Stimulated activated CD8-positive, alpha-beta memory T cell treated with anti-CD3 and anti-CD28 coated beads, Interleukin-15, amount 100 ng/mL, for 24 hours (primary cell): ENCODE results near the gene RAD51B.

Source experiments
- DNase-seq: peaks from one replicate; pipeline ENCODE4 v3.0.0-alpha.2; 2020; ENCODE audit warnings: low read depth

The RAD51B gene

DNA sequence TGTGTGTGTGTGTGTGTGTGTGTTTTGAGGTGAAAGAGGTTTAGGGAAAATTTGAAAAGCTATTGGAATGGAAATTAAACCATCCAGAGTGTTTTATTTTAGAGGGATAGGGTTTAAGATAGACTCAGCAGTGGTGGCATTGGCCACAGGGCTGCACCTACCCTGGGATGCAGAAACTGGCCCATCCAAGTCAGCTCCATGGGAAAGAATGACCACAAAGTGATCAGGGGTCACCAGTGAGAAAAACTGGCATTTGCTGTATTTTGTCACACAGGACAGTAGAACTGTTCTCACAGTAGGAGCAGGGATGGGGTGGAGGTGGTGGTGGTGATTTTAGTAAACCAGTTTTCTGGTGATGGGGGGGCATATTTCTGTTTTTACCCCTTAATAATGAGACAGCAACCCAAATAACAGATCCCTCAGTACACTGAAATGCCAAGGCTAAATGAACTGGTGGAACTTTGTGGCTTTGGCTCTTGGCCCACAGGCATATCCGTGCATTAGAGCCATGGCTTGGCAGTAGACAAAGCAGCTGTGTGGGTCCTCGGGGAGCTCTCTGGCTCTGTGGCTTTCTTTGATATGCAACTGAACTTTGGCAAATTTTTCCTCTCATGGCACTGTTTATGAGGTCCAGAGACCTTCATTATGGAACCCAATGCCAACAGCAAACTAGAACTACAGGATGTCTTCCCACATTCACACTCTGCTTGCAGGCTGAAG is 625.0 kb downstream of the RAD51B start:
- no peak for DNase-seq

DNA sequence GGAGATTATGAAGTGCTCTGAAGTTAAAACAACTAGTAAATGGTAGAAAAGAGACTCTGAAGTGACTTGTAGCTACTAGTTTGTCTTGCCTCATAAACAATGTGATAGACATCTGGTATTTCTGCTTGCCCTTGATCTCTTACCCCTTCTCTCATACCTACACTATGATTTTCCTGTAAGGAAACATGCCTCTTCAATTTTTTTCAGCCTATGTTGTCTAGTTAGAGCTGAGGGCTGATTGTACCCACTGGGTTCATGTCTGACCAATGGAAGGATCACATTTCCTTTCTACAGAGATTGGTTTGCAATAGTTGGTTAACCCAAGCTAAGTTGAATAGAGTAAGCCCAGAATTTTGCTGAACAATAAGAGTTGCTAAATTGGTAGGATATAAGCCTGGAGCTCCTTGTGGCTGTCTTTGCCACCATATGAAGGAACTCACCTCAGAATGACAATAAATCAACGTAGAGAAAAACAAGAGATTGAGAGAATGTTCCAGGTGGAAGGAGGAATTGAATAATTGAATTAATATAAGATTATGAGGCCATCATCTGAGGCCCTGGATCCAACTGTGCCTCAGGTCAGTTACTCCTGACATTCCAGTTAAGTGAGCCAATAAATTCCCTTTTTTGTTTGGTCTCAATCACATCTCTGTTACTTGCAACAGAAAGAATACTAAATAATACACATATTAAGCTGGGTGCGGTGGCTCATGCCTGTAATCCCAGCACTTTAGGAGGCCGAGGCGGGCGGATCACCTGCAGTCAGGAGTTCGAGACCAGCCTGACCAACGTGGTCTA is 626.9 kb downstream of the RAD51B start:
- DNase-seq: no peak

GRCh38 chr14:68447581-68448251 is 628.1 kb downstream of the RAD51B start:
- no peak for DNase-seq

DNA sequence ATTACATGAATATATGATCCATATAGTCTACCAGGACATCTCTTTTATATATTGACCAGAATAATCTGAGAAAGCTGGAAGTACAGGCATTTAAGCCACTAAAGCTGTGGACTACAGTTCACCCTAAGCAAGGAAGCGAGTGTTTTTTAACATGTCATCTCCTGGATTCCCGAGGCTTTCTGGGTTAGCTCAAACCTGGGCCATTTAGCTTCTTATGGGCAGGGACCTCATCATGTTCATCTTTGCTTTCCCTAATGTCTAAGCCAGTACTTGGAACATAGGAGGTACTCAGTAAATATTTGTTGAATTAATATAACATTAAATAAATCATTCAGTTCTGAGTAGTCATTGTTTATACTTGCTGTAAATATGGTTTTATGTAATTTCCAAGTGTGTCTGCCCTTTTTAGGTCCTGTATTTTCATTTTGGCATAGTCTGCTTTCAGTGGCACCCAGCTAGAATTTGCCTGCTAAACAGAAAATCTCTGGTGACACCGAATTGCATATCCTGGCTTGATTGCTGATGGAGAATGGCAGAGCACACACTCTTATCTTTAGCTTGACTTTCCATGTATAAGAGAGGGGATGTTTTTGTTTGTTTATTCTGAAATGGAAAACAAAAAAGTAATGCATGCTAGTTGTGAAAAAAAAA is 628.8 kb downstream of the RAD51B start:
- no peak for DNase-seq

DNA sequence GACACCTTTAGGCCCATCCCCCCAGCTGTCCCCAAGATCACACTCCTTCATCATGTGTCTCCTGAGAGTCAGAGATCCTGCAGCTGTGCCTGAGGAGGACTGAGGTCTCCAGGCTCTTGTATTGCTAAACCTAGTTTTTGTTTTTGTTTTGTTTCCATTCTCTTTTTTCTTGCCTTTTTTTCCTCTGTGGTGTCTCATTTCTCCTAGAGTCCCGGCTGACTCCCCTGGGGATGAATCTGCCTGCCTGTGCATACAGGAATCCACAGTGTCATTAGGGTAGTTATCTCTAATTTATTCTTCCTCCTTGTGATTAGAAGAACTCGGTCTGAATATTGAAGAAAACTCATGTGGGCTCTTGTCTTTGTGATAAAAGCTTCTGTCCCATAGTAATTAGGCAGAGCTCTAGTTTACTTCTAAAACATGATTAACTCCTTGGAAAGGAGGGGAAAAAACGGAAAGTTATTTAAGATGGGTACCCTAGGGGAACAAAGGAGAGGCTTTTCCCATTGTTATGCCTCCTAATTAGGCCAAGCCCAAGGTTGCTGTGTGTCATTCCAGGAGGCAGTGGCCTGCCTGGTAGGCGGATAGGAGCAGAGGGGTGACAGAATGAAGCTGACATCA is 630.1 kb downstream of the RAD51B start:
- no peak for DNase-seq

DNA sequence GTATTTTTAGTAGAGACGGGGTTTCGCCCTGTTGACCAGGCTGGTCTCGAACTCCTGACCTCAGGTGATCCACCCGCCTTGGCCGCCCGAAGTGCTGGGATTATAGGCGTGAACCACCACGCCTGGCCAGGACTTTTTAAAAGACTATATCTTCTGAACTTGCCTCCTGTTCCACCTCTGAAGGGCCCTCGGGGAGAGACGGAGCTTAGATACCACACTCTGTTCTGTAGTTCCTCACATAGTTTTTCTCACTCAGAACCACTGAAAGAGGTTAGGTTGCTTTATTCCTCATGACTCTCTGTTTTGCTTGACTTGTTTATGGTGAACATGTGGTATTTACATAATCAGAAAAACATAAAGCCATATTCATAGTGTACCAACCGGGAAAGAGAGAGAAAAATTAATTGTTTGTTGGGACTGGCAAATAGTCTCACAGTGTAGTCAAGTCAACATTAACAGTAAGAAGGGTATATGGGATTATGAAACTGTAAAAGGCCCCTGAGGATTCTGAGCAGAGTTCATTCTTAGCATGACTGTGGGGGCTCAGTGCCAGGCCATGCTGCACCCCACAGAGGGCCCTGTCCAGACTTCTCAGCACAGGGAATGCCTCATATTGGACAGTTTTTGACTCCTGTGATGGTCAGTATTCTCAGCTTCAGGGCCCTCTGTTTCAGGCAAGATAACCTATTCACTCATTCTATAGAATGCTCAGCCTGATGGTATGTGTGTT is 631.0 kb downstream of the RAD51B start:
- DNase-seq: no peak

DNA sequence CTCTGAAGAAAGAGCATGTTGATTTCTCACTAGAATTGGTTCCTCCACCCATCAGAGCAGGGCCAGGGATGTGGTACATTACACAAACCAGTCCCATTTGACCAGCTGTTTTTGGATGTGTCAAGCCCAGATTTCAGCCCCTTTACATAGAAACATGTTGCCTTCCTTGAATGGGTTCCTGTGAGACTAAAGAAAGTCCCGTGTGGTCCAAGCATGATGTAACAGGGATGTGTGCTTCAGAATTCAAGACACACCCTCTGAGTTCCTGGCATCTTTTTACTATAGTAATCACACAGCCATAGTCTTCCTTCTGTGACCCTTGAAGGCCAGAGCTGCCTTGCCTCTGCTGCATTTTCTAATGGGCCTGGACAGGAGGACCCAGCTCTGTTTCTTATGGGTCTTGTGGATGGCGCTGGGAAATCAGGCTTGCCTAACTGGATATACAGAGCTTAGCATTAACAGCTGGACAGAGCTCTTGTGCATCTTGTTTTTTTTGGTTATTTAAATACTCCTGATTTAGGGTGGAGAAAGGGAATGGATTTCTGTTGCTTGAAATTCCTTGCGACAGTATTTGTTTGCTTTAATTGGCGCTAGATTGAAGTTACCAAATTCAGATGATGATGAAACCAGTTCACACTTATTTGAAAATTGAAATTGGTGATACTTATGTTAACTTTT is 632.3 kb downstream of the RAD51B start:
- DNase-seq: no peak

DNA sequence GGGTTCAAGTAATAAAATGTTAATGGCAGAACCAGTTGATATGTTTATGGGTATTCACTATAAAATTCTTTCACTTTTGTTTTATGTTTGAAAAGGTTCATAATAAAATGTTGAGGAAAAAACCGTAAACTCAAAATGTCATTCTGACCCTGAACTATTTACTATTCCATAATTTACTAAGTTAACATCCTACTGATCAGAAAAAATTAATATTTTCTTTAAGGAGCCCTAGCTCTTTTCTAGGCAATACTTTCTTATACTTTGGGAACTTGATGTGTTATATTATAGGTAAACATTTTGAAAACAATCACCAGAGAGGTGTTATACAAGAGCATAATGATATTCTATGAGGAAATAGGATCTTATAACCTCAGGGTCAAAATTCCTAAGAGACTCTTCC is 638.7 kb downstream of the RAD51B start:
- DNase-seq: no peak

GRCh38 chr14:68458840-68459469 is 639.4 kb downstream of the RAD51B start:
- no peak for DNase-seq

DNA sequence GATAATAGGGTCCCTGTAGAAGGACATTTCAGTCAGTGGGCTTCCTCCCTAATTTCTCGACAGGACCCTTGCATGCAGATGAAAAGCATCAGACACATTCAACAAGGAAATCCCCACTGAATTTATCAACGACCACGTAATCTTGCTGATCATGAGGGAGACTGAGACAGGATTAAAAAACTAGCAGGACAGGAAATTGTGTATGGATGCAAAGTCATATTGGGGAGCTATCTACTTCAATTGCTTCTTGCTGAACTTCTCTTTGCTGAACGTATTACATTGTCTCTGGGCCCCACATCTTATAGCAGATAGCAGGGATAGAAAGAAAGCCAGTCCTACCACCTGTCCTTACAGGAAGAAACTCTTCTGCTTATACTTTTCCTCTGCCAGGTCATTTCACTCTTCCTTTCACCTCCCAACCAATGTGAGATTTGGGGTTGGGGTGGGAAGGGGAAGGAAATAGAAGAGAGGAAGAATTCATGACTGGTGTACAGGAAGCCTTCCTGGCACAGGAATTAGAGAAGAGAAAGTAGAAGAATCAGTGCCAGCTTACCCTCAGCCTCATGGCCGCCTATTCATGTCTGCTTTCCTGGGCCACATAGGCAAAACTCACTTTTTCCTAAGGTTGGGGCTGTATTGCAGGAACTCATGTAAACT is 640.0 kb downstream of the RAD51B start:
- DNase-seq: no peak

DNA sequence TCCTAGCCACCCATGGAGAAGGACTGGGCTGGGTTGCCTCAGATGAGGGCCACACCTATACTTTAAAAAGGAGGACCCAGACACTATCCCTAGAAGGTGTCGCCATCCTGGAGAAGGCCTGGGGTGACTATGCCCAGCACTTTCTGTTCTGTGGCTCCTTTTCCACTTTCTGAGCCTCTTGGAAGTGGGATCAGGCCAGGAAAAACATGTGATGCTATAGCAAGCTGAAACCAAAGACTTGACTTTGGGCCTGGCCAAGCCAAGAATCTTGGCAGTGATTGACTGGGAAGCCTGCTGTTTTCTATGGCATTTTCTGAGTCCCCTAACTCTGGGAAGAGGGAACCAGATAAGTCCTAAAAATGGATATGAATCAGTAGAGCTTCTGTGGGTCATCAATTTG is 641.0 kb downstream of the RAD51B start:
- no peak for DNase-seq

- DNase-seq: no peak
Observed at GRCh38 chr14:68461086-68461485, 641.5 kb downstream of the RAD51B start.

- DNase-seq: no peak
Observed at GRCh38 chr14:68462683-68463082, 643.1 kb downstream of the RAD51B start.

DNA sequence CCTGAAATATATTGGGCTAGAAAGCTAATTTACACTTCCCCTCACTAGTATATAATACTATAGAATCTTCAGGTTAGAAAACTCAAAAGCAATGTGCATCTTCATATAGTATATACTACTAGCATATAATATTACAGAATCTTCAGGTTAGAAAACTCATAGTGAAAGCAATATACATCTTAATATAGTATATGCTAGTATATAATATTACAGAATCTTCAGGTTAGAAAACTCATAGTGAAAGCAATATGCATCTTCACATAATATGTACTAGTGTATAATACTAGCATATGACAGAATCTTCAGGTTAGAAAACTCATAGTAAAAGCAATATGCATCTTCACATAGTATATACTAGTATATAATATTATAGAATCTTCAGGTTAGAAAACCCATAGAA is 643.7 kb downstream of the RAD51B start:
- DNase-seq: no peak

GRCh38 chr14:68463705-68464374 is 644.3 kb downstream of the RAD51B start:
- no peak for DNase-seq

DNA sequence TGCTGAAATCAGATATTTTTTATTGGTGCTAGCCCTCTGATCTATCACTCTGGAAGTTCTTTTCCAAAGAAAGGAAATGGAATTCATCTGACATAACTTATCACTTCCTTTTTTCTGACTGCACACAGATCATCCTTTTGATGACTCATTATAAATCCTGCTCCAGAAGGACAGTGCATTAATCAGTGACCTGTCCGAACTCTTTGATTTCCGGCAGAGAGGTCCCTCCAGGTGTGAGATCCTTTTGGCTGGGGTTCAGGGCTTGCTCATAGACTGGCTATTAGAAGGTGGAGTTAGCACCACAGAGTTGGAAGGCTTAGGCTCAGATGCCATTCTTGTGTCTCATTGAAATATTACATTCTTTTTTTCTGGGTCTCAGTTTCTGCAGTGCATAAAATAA is 645.1 kb downstream of the RAD51B start:
- DNase-seq: no peak

GRCh38 chr14:68466491-68466977 is 647.0 kb downstream of the RAD51B start:
- DNase-seq: no peak

GRCh38 chr14:68467425-68467824 is 647.8 kb downstream of the RAD51B start:
- no peak for DNase-seq
